GM12873 (cell line): ENCODE data around the gene FMN1.

Experiments used
- CTCF ChIP-seq: IDR thresholded peaks from 2 replicates; pipeline ENCODE4 v1.5.1; 2012; ENCODE audit warnings: low read depth, mild to moderate bottlenecking, moderate library complexity, low read length, control low read depth; ENCODE audit not compliant: insufficient read depth; ENCODE audit errors: missing control alignments

Gene FMN1

GRCh38 chr15:32998182-32998581, 196.3 kb downstream of the FMN1 start:
- TF ChIP-seq CTCF: no peak

- TF ChIP-seq CTCF: peak; percentile 54
Measured at GRCh38 chr15:32994810-32995424, 199.6 kb downstream of the FMN1 start.

GRCh38 chr15:32993285-32993684, 201.2 kb downstream of the FMN1 start:
- TF ChIP-seq CTCF: peak; percentile 18

- no peak for TF ChIP-seq CTCF
Measured at GRCh38 chr15:32991619-32992111, 202.8 kb downstream of the FMN1 start.

GRCh38 chr15:32990071-32990470, 204.4 kb downstream of the FMN1 start:
- no peak for TF ChIP-seq CTCF

- TF ChIP-seq CTCF: no peak
Measured at GRCh38 chr15:32987067-32987466, 207.4 kb downstream of the FMN1 start.

- TF ChIP-seq CTCF: no peak
Measured at GRCh38 chr15:32986147-32986546, 208.4 kb downstream of the FMN1 start.
